BJ (cell line): ENCODE results near the gene DOCK3. TPM values are rescaled to one million over a fixed set of nuclear protein-coding genes. Genes with fewer than 3 reads are reported as not detected.
"Not testable (repeated sequence)": the region's sequence is repeated elsewhere in the genome, so short reads cannot be mapped to it uniquely, and the experiment has no call there.

ENCODE experiments used
- CTCF ChIA-PET: fragments of 350-600 bp; formaldehyde crosslinking; extraction: SDS; loops from one replicate; lab custom pipeline; 2021; ENCODE audit warnings: antibody characterized with exemption, inconsistent platforms; lab: Yijun Ruan, JAX
- POLR2A ChIA-PET: fragments of 300-600 bp; sonication (Branson Sonifier 250); formaldehyde crosslinking; extraction: SDS; loops from one replicate; lab custom pipeline; 2021; ENCODE audit warnings: antibody characterized with exemption; lab: Charles Lee
- DNase-seq: peaks from one replicate; pipeline ENCODE4 v3.0.0-alpha.2; 2011; ENCODE audit warnings: low read depth
- H3K27me3 ChIP-seq: 2 replicates; pipeline ENCODE4 v1.6.0; 2011; ENCODE audit warnings: low read length; ENCODE audit not compliant: control insufficient read depth, insufficient read depth
- H3K36me3 ChIP-seq: 2 replicates; pipeline ENCODE4 v1.5.1; 2011; ENCODE audit warnings: low read length; ENCODE audit not compliant: control insufficient read depth, insufficient read depth
- H3K4me3 ChIP-seq: 2 replicates; pipeline ENCODE4 v1.5.1; 2011; ENCODE audit warnings: low read depth, mild to moderate bottlenecking, control low read depth, low read length
- polyA plus RNA-seq: library from polyadenylated mRNA; depleted of rRNA; stranded (reverse); fragments of >200 nt; gene quantifications from 2 replicates; pipeline ENCODE4 v1.2.3, GENCODE V29; 2011
- TF ChIP-seq, protein P1 (sequence below): IDR thresholded peaks from 2 replicates; pipeline ENCODE4 v1.5.1; 2011; ENCODE audit warnings: low read depth, mild to moderate bottlenecking, control low read depth, inconsistent platforms, low read length, moderate library complexity; ENCODE audit not compliant: insufficient read depth

The DOCK3 gene
- polyA plus RNA-seq, 1 experiment: 0.09 TPM

DNA sequence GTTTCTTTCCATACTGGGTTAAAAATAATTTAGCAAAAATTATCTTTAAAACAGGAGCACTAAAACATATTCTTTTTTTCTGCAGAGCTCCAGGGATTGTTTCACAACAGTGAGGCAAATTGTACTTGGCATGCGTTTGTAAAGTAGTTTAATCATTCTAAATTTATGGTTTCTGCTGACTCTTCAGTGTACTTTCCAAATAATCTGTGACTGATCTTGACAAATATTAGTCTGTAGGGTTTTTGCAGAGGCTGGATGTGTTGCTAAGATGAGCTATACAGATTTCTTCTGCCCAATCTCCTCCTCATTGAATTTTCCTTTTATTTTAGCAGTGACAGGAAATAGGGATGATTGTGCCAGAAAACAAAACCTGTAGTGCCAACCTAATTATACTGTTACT, 382.4 kb downstream of the DOCK3 start:
- no peak for DNase-seq
- Histone ChIP-seq H3K36me3 (no peaks in the 10 kb centered on the region), H3K4me3 (no peak overlapping the region), H3K27me3 (no peaks in the 10 kb centered on the region)
- ChIA-PET CTCF (no interaction called here), POLR2A (no interaction called here)
- TF ChIP-seq, protein P1, sequence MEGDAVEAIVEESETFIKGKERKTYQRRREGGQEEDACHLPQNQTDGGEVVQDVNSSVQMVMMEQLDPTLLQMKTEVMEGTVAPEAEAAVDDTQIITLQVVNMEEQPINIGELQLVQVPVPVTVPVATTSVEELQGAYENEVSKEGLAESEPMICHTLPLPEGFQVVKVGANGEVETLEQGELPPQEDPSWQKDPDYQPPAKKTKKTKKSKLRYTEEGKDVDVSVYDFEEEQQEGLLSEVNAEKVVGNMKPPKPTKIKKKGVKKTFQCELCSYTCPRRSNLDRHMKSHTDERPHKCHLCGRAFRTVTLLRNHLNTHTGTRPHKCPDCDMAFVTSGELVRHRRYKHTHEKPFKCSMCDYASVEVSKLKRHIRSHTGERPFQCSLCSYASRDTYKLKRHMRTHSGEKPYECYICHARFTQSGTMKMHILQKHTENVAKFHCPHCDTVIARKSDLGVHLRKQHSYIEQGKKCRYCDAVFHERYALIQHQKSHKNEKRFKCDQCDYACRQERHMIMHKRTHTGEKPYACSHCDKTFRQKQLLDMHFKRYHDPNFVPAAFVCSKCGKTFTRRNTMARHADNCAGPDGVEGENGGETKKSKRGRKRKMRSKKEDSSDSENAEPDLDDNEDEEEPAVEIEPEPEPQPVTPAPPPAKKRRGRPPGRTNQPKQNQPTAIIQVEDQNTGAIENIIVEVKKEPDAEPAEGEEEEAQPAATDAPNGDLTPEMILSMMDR: no peak

DNA sequence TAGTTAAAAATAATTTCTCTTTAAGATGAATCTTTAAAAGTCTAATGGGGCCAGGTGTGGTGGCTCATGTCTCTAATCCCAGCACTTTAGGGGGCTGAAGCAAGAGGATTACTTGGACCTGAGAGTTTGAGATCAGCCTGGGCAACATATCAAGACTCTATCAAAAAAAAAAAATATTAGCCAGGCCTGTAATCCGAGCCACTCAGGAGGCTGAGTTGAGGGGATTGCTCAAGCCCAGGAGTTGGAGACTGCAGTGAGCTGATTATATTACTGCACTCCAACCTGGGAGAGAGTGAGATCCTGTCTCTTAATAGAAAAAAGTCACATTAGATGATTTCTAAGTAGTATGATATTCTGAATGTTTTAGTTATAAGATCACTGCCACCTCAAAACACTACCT, 388.3 kb downstream of the DOCK3 start:
- DNase-seq: no peak
- Histone ChIP-seq H3K27me3 (no peaks in the 10 kb centered on the region), H3K36me3 (no peaks in the 10 kb centered on the region), H3K4me3 (no peak overlapping the region)
- ChIA-PET CTCF (no interaction called here), POLR2A (no interaction called here)
- TF ChIP-seq, protein P1: no peak

DNA sequence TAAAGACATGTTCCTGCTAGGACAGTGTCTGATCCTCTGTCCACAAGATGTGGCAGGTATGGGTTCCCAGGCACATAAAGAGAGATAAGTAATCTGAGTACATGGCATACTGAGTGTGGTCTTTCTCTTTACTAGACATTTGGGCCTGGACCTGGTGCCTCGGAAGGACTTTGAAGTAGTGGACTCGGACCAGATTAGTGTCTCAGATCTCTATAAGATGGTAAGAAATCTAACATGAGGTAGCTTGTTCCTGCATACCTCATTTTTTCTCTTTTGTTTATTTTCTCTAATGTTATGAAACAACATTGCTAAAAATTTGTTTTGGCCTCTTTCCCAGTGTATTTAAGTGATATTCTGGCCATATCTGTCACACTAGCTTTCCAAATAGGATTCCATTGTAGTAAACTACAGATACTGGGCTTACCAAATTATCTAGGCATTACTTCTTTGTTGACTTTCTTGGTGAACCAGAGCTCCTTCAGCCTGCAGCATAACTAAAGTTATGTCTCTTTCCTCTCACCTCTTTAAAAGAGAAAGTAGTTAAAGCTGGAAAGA, 400.6 kb downstream of the DOCK3 start:
- DNase-seq: no peak
- Histone ChIP-seq H3K4me3 (no peak overlapping the region), H3K36me3 (no peaks in the 10 kb centered on the region), H3K27me3 (no peaks in the 10 kb centered on the region)
- ChIA-PET POLR2A (no interaction called here), CTCF (interaction anchor here (1.0 to 1.3 kb wide), 2 partner anchors 25 to 460 kb away, joined by 3 read pairs; no protein-coding TSS in a partner anchor)
- TF ChIP-seq, protein P1: no peak

DNA sequence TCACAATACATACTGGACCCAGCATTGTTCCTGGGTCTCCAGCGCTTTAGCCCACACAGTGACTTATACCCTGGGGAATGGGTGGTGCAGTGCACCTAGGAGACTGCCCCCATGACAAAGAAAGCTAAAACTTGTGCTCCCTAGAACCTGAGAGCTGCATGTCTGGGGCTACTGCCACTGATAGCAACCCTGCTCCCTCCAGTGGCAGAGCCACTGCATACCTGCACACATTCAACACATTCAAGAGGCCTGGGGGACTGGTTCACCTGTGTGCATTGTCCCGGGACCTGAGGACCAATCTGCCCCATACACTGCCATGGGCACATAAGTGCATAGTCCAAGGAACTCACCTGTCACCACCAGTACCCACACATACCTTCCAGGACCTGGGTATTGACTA, 407.6 kb downstream of the DOCK3 start:
- no peaks in the 10 kb centered on the region for H3K27me3 ChIP-seq
- TF ChIP-seq, protein P1: no peak
- no peak overlapping the region for H3K4me3 ChIP-seq
- POLR2A ChIA-PET: no interaction called here
- H3K36me3 ChIP-seq: no peaks in the 10 kb centered on the region
- DNase-seq: no peak
- CTCF ChIA-PET: no interaction called here

DNA sequence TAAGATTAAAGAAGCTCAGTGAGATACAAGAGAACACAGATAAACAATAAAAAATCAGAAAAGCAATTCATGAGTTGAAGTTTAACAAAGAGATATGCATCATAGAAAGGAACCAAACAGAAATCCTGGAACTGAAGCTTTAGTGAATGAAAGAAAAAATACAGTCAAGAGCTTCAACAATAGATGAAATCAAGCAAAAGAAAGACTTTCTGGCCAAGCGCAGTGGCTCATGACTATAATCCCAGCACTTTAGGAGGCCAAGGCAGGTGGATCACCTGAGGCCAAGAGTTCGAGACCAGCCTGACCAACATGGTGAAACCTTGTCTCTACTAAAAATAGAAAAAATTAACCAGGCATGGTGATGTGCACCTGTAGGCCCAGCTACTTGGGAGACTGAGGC, 408.8 kb downstream of the DOCK3 start:
- H3K36me3 ChIP-seq: no peaks in the 10 kb centered on the region
- DNase-seq: no peak
- TF ChIP-seq, protein P1: no peak
- POLR2A ChIA-PET: no interaction called here
- CTCF ChIA-PET: interaction anchor here (0.6 kb wide), 2 partner anchors 17 to 36 kb away, joined by 3 read pairs; no protein-coding TSS in a partner anchor
- H3K27me3 ChIP-seq: no peaks in the 10 kb centered on the region
- no peak overlapping the region for H3K4me3 ChIP-seq

DNA sequence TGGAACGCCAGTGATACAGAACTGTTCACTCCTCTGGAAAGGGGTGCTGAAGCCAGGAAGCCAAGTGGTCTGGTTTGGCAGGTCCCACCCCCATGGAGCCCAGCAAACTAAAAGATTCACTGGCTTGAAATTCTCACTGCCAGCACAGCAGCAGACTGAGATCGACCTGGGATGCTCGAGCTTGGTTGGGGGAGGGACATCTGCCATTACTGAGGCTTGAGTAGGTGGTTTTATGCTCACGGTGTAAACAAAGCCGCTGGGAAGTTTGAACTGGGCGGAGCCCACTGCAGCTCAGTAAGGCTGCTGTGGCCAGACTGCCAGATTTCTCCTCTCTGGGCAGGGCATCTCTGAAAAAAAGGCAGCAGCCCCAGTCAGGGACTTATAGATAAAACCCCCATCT, 417.4 kb downstream of the DOCK3 start:
- DNase-seq, POLR2A ChIA-PET, H3K4me3 ChIP-seq, H3K27me3 ChIP-seq, H3K36me3 ChIP-seq: not testable (repeated sequence)
- CTCF ChIA-PET: interaction anchor here (1.2 kb wide), 1 partner anchor 8 kb away, joined by 5 read pairs; no protein-coding TSS in a partner anchor

DNA sequence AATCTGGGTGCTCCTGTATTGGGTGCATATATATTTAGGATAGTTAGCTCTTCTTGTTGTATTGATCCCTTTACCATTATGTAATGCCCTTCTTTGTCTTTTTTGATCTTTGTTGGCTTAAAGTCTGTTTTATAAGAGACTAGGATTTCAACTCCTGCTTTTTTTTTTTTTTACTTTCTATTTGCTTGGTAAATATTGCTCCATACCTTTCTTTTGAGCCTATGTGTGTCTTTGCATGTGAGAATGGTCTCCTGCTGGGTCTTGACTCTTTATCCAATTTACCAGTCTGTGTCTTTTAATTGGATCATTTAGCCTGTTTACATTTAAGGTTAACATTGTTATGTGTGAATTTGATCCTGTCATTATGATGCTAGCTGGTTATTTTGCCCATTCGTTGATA, 420.1 kb downstream of the DOCK3 start:
- CTCF ChIA-PET, POLR2A ChIA-PET: not testable (repeated sequence)

More for the DNA sequence above, 420.1 kb downstream of the DOCK3 start:
- not testable (repeated sequence) for DNase-seq, H3K36me3 ChIP-seq, H3K27me3 ChIP-seq, H3K4me3 ChIP-seq
